ENCODE results near the gene NOP16.

NOP16 gene

GRCh38 chr5:176388444-176389134 lies at the start of gene NOP16, which contains the start of gene HIGD2A:
Gene NOP16, minus strand, starts transcription at chr5:176388598. Its CDS starts 59 bp downstream, at chr5:176388539.
Gene HIGD2A, plus strand, starts transcription at chr5:176388751. Its CDS starts 69 bp downstream, at chr5:176388820.
- TF ChIP-seq, protein P1, sequence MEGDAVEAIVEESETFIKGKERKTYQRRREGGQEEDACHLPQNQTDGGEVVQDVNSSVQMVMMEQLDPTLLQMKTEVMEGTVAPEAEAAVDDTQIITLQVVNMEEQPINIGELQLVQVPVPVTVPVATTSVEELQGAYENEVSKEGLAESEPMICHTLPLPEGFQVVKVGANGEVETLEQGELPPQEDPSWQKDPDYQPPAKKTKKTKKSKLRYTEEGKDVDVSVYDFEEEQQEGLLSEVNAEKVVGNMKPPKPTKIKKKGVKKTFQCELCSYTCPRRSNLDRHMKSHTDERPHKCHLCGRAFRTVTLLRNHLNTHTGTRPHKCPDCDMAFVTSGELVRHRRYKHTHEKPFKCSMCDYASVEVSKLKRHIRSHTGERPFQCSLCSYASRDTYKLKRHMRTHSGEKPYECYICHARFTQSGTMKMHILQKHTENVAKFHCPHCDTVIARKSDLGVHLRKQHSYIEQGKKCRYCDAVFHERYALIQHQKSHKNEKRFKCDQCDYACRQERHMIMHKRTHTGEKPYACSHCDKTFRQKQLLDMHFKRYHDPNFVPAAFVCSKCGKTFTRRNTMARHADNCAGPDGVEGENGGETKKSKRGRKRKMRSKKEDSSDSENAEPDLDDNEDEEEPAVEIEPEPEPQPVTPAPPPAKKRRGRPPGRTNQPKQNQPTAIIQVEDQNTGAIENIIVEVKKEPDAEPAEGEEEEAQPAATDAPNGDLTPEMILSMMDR (IDR thresholded peaks at IDR 0.05; ENCODE audit: low read depth, low read length) = no peak

GRCh38 chr5:176436656-176437055 lies 48.3 kb upstream of the NOP16 start:
- no peak overlapping the region for H3K4me3 ChIP-seq (ENCODE audit: low read depth, low read length)
- TF ChIP-seq, protein P1 (IDR thresholded peaks at IDR 0.05; ENCODE audit: low read depth, low read length) = no peak
- no peak overlapping the region for H3K27ac ChIP-seq
- no peaks in the 10 kb centered on the region for H3K27me3 ChIP-seq (ENCODE audit: insufficient read depth, low read depth, severe bottlenecking)
- no peaks in the 10 kb centered on the region for H3K36me3 ChIP-seq
- no peak for DNase-seq
- peaks cover 7% of the 10 kb centered on the region for H3K9me3 ChIP-seq (ENCODE audit: severe bottlenecking)

More at GRCh38 chr5:176388444-176389134, at the start of gene NOP16, which contains the start of gene HIGD2A:
- Histone ChIP-seq H3K36me3 (peaks cover 58% of the 10 kb centered on the region), H3K9me3 (ENCODE audit: severe bottlenecking) (no peaks in the 10 kb centered on the region), H3K4me3 (ENCODE audit: low read depth, low read length) (peak within 1 kb of the TSS; percentile 67), H3K27me3 (ENCODE audit: insufficient read depth, low read depth, severe bottlenecking) (no peaks in the 10 kb centered on the region), H3K27ac (peak within 1 kb of the TSS; percentile 98)
- peak; percentile 99 for DNase-seq

GRCh38 chr5:176432707-176433106 lies 44.3 kb upstream of the NOP16 start:
- H3K4me3 ChIP-seq (ENCODE audit: low read depth, low read length) = no peak overlapping the region
- no peak for DNase-seq
- H3K36me3 ChIP-seq = no peaks in the 10 kb centered on the region
- peaks cover 7% of the 10 kb centered on the region for H3K9me3 ChIP-seq (ENCODE audit: severe bottlenecking)
- TF ChIP-seq, protein P1 (IDR thresholded peaks at IDR 0.05; ENCODE audit: low read depth, low read length) = no peak
- H3K27me3 ChIP-seq (ENCODE audit: insufficient read depth, low read depth, severe bottlenecking) = no peaks in the 10 kb centered on the region
- no peak overlapping the region for H3K27ac ChIP-seq

- H3K36me3 ChIP-seq = no peaks in the 10 kb centered on the region
- H3K9me3 ChIP-seq (ENCODE audit: severe bottlenecking) = peaks cover 4% of the 10 kb centered on the region
- DNase-seq = no peak
- no peaks in the 10 kb centered on the region for H3K27me3 ChIP-seq (ENCODE audit: insufficient read depth, low read depth, severe bottlenecking)
- H3K27ac ChIP-seq = no peak overlapping the region
- no peak overlapping the region for H3K4me3 ChIP-seq (ENCODE audit: low read depth, low read length)
- TF ChIP-seq, protein P1 (IDR thresholded peaks at IDR 0.05; ENCODE audit: low read depth, low read length) = 0 out of 2 replicates have a peak, but pooled peaks have one; percentile 7
Measured at GRCh38 chr5:176429972-176430371, 41.6 kb upstream of the NOP16 start.

- H3K27me3 ChIP-seq (ENCODE audit: insufficient read depth, low read depth, severe bottlenecking) = no peaks in the 10 kb centered on the region
- H3K36me3 ChIP-seq = no peaks in the 10 kb centered on the region
- H3K27ac ChIP-seq = no peak overlapping the region
- TF ChIP-seq, protein P1 (IDR thresholded peaks at IDR 0.05; ENCODE audit: low read depth, low read length) = no peak
- H3K4me3 ChIP-seq (ENCODE audit: low read depth, low read length) = no peak overlapping the region
- H3K9me3 ChIP-seq (ENCODE audit: severe bottlenecking) = peaks cover 2% of the 10 kb centered on the region
- DNase-seq = no peak
Measured at GRCh38 chr5:176427971-176428370, 39.6 kb upstream of the NOP16 start.
